PC-9 (cell line): Measurements from ENCODE around the gene CAV1.

Experiments used
- CTCF ChIP-seq: fragments of 200-600 bp; sonication (generic); conservative IDR thresholded peaks from 2 replicates; pipeline ENCODE4 v1.6.1; 2017; ENCODE audit warnings: mixed run types, antibody characterized with exemption, mild to moderate bottlenecking, moderate library complexity
- EZH2 ChIP-seq: fragments of 200-600 bp; sonication (generic); IDR thresholded peaks from 2 replicates; pipeline ENCODE4 v1.8.0; 2017; ENCODE audit warnings: antibody characterized with exemption, low read depth

GRCh38 chr7:116592445-116592844, 67.6 kb downstream of the CAV1 start:
- TF ChIP-seq CTCF (no peak), EZH2 (no peak)
